SH-SY5Y (cell line): Measurements from ENCODE around the gene DLEC1.

Experiments
- GATA2 ChIP-seq: IDR thresholded peaks from 2 replicates; pipeline ENCODE4 v1.6.1; 2011; ENCODE audit warnings: mild to moderate bottlenecking, low read depth, low read length
- GATA3 ChIP-seq: IDR thresholded peaks from 2 replicates; pipeline ENCODE4 v1.6.1; 2011; ENCODE audit warnings: low read depth, mild to moderate bottlenecking, low read length, moderate library complexity

- no peak for TF ChIP-seq GATA2
- no peak for TF ChIP-seq GATA3
Observed at GRCh38 chr3:38119821-38120692, 81.0 kb downstream of the DLEC1 start.
